GM10266 (cell line): ENCODE results near the gene CHRNA5.

Experiments used
- DNase-seq: peaks from one replicate; pipeline ENCODE4 v3.0.0; 2012; ENCODE audit errors: extremely low spot score
- TF ChIP-seq, protein P1 (sequence below): IDR thresholded peaks from 2 replicates; pipeline ENCODE4 v1.5.1; 2012; ENCODE audit warnings: mild to moderate bottlenecking, low read depth; ENCODE audit not compliant: control insufficient read depth, insufficient read depth; ENCODE audit errors: missing control alignments

Gene CHRNA5

DNA sequence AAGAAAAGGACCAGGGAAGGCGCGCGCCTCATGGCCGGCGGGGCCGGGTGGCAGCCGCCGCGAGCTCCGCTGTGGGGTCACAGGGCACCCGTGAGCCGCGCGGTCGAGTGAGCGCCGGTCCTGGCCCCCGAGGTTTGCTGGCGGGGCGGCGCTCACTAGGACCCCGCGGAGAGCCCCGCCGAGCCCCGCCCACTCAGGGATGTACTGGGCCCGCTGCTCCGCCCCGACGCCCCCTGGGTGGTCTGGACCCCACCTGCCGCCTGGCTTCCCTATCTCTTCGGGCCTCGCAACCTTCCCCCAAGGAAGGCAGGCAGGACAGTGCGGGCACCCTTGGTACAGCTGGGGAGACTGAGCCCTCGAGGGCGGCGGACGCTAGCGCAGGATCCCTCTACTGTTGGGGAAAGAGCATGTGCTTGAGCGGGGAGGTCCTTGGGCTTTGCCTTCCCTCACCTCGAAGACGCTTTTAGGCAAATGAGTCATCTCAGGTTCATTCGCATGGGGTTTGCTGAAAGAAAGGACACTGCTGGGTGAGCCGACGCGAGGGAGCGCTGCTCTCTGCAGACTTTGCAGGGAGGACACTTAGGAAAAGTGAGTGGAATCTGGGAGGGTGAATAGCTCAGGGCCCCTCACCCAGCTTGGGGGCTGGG lies 75.9 kb downstream of the CHRNA5 start, which contains the start of gene CHRNB4:
Gene CHRNB4, minus strand, starts transcription at position 109 of the 647 bp plus-strand sequence. Its CDS starts 77 bp downstream, at position 32.
- DNase-seq: no peak
- TF ChIP-seq, protein P1, sequence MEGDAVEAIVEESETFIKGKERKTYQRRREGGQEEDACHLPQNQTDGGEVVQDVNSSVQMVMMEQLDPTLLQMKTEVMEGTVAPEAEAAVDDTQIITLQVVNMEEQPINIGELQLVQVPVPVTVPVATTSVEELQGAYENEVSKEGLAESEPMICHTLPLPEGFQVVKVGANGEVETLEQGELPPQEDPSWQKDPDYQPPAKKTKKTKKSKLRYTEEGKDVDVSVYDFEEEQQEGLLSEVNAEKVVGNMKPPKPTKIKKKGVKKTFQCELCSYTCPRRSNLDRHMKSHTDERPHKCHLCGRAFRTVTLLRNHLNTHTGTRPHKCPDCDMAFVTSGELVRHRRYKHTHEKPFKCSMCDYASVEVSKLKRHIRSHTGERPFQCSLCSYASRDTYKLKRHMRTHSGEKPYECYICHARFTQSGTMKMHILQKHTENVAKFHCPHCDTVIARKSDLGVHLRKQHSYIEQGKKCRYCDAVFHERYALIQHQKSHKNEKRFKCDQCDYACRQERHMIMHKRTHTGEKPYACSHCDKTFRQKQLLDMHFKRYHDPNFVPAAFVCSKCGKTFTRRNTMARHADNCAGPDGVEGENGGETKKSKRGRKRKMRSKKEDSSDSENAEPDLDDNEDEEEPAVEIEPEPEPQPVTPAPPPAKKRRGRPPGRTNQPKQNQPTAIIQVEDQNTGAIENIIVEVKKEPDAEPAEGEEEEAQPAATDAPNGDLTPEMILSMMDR: no peak

DNA sequence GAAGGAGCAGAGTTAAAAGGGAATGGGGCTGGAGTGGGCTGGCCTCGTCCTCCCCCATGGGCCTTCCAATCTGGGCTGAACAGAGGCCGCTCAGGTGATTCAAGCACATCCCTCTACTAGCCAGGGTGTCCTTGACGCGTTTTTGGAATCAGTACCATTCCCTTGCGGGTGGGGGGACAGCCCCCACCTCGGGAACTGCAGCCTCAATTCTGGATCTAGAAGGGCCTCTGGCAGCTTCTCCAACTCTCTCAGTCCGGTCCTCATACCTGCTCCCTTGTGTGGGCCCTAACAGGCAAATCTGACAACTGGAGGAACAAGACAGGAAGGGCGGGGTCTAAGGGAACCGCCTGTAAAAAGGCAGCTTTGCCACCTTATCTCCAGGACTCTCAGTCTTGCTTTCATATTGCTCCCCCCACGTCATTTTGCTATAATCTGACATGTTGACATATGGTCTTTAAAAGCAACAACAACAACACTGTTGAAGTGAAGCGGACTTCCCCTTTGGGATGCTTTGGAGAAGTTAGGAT lies 76.5 kb downstream of the CHRNA5 start:
- TF ChIP-seq, protein P1: no peak
- DNase-seq: no peak

DNA sequence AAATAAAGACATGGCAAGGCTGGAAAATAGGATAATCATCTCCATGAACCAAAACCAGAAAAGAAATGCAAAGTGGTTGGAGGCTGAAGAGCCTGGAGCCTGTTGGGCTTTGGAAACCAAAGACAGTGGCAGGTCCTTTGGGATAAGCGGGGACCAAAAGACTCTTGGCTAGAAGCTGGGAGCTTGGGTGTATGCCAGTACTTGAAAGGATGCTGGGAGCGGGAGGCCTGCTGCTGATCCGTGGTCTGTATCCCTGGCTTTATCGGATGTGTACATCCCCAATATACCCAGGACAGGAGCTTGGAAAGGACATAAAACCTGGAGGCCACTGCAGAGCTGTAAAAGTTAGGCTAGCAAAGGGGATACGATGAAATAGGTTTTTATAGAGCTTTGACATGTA lies 77.0 kb downstream of the CHRNA5 start:
- TF ChIP-seq, protein P1: no peak
- DNase-seq: no peak
